Measurements from ENCODE around the gene TEDDM1.

DNA sequence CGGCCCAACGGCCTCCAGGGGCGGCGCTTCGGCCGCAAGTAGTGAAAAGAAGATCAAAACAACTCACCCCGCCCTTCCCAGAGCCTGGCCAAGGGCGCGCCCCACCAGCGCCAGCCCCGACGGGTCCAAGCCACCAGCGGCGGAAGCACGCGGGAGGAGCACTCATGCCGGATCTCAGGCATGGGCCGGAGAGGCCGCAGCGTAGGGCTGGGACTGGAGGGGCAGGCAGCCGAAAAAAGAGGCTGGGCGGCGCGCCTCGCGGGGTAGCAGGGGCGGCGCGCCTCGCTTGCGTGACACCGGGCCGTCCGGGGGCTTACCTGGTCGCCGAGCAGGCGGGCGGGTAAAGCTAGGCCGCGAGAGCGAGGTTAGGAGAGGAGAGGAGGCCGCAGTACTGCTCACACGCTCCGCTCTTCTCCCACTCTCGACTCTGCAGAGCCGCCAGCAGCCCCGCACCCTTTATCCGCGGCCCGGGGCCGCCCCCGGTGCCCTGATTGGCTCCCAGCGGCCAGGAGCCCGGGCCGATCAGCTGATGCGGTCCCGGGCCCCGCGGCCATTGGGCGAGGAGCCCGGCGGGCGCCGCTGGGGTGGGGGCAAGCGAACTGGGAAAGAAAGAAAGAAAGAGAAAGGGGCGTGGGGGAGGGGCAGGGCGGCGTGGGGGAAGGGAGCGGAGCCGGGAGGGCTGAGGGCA, 9.0 kb downstream of the TEDDM1 start, which contains the start of gene GLUL:
- TF ChIP-seq, protein P1, sequence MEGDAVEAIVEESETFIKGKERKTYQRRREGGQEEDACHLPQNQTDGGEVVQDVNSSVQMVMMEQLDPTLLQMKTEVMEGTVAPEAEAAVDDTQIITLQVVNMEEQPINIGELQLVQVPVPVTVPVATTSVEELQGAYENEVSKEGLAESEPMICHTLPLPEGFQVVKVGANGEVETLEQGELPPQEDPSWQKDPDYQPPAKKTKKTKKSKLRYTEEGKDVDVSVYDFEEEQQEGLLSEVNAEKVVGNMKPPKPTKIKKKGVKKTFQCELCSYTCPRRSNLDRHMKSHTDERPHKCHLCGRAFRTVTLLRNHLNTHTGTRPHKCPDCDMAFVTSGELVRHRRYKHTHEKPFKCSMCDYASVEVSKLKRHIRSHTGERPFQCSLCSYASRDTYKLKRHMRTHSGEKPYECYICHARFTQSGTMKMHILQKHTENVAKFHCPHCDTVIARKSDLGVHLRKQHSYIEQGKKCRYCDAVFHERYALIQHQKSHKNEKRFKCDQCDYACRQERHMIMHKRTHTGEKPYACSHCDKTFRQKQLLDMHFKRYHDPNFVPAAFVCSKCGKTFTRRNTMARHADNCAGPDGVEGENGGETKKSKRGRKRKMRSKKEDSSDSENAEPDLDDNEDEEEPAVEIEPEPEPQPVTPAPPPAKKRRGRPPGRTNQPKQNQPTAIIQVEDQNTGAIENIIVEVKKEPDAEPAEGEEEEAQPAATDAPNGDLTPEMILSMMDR (IDR thresholded peaks at IDR 0.05): peak in 2 of 5 experiments; percentile 44 to 46
- peak; percentile 100 for TF ChIP-seq POLR2A (IDR thresholded peaks at IDR 0.05)
- peak; percentile 45 to 100 for TF ChIP-seq EP300 (IDR thresholded peaks at IDR 0.05)
